HepG2 (cell line): ENCODE data around the gene JMJD1C. TPM values are rescaled to one million over a fixed set of nuclear protein-coding genes. Genes with fewer than 3 reads are reported as not detected.

Experiments used
- ATAC-seq: fragments of 200-7000 bp; cut with Tn5 transposase; 3 replicates; pipeline ENCODE4 v1.9.1; 2020; ENCODE audit warnings: mild to moderate bottlenecking, moderate library complexity
- BruUV-seq: library from RNA; stranded (reverse); fragments of 400-500 nt; replicated peaks from 2 replicates; lab custom pipeline; 2021; lab: Mats Ljungman, UMichigan
- CTCF ChIA-PET: fragments of 300-600 bp; formaldehyde crosslinking; extraction: SDS; loops from one replicate; lab custom pipeline; 2021; ENCODE audit warnings: low total read pairs, inconsistent platforms, low intra/inter-chr PET ratio; lab: Yijun Ruan, JAX
- POLR2A ChIA-PET: fragments of 350-600 bp; sonication (Branson Sonifier 250); formaldehyde crosslinking; loops from one replicate; lab custom pipeline; 2020; ENCODE audit warnings: antibody characterized with exemption, inconsistent platforms; lab: Yijun Ruan, JAX
- DNase-seq: peaks from one replicate; pipeline ENCODE4 v3.0.0-alpha.2; 2015; ENCODE audit warnings: low spot score
- FAIRE-seq: peaks from 3 replicates; lab custom pipeline; 2011; peaks lifted over from hg19 to GRCh38; lab: Jason Lieb, UNC
- H2AFZ ChIP-seq: one replicate; pipeline ENCODE4 v1.6.1; 2011; ENCODE audit warnings: low read length, inconsistent platforms
- H3K27ac ChIP-seq: fragments of 300-600 bp; 3 replicates; pipeline ENCODE4 v1.8.0; 2011; ENCODE audit warnings: mixed run types, mild to moderate bottlenecking, mixed read lengths, low read length, inconsistent platforms; ENCODE audit not compliant: insufficient read depth; ENCODE audit errors: extremely low read length
- H3K27me3 ChIP-seq, 2 experiments: fragments of 200-600 bp in 1 of 2; 2 replicates in 1 of 2; 3 replicates in 1 of 2; pipeline versions ENCODE4 v1.6.0 to v1.8.0; 2011; ENCODE audit warnings: low read length in 2 of 2, mild to moderate bottlenecking in 2 of 2, moderate library complexity in 2 of 2, inconsistent platforms in 1 of 2; ENCODE audit not compliant: insufficient read depth in 2 of 2, control insufficient read depth in 1 of 2
- H3K36me3 ChIP-seq, 2 experiments: fragments of 200-600 bp in 1 of 2; replicated peaks in 1 of 2; 2 replicates in 1 of 2; 3 replicates in 1 of 2; pipeline versions ENCODE4 v1.5.1 to v1.8.0; 2011; ENCODE audit warnings: low read length in 2 of 2, inconsistent platforms in 1 of 2; ENCODE audit not compliant: insufficient read depth in 2 of 2, control insufficient read depth in 1 of 2
- H3K4me1 ChIP-seq: 2 replicates; pipeline ENCODE4 v1.5.1; 2012; ENCODE audit warnings: low read length, inconsistent platforms; ENCODE audit not compliant: insufficient read depth
- H3K4me2 ChIP-seq: 2 replicates; pipeline ENCODE4 v1.6.0; 2011; ENCODE audit warnings: low read depth, low read length, inconsistent platforms
- H3K4me3 ChIP-seq, 3 experiments: fragments of 200-600 bp in 1 of 3; sonication (generic), shearing (Covaris generic) in 1 of 3; replicated peaks in 1 of 3; 2 replicates each; pipeline ENCODE4 v1.5.1; 2011 to 2016; ENCODE audit warnings: low read length in 3 of 3, inconsistent platforms in 2 of 3, low read depth in 2 of 3, mild to moderate bottlenecking in 2 of 3, control low read depth in 1 of 3, mixed read lengths in 1 of 3; ENCODE audit not compliant: insufficient read depth in 1 of 3
- H3K79me2 ChIP-seq: one replicate; pipeline ENCODE4 v1.6.1; 2011; ENCODE audit warnings: low read length, inconsistent platforms; ENCODE audit not compliant: insufficient read depth
- H3K9ac ChIP-seq: 2 replicates; pipeline ENCODE4 v1.6.0; 2011; ENCODE audit warnings: mild to moderate bottlenecking, low read depth, low read length, inconsistent platforms; ENCODE audit not compliant: insufficient read depth
- H3K9me3 ChIP-seq: 2 replicates; pipeline ENCODE4 v1.5.1; 2012; ENCODE audit warnings: mild to moderate bottlenecking, low read length
- H4K20me1 ChIP-seq: 2 replicates; pipeline ENCODE4 v1.6.0; 2011; ENCODE audit warnings: inconsistent platforms, mild to moderate bottlenecking, low read length, moderate library complexity; ENCODE audit not compliant: insufficient read depth
- GLI4 ChIP-seq: sonication (generic); formaldehyde crosslinking; IDR thresholded peaks from 2 replicates; pipeline ENCODE4 v1.5.1; 2020; ENCODE audit warnings: missing genetic modification reagents, mild to moderate bottlenecking, moderate library complexity, borderline replicate concordance
- RBM22 ChIP-seq: fragments of 200-400 bp; formaldehyde crosslinking; optimal IDR thresholded peaks from 2 replicates; pipeline ENCODE3; 2017; ENCODE audit warnings: mild to moderate bottlenecking, low read length, moderate library complexity
- WGBS: methylation state at CpG from one replicate; pipeline ENCODE4 v1.1.6; 2017; ENCODE audit warnings: low lambda C conversion rate; 5-methylcytosine and 5-hydroxymethylcytosine counted together
- in situ Hi-C: cut with HindIII; loops from 2 replicates; pipeline ENCODE4 v1.10.0; 2017; ENCODE audit warnings: low pct_unique_long_range_greater_than_20kb; ENCODE audit not compliant: extremely low pct_ligation_motif_present
- intact Hi-C: fragments of 100-400 bp; cut with micrococcal nuclease; formaldehyde crosslinking; loops from one replicate; pipeline ENCODE4 v1.10.0; 2022; ENCODE audit not compliant: unreplicated experiment
- polyA plus RNA-seq, 8 experiments: library from polyadenylated mRNA; depleted of rRNA in 3 of 8; stranded (reverse) in 7 of 8; unstranded in 1 of 8; fragments of >200 nt; fragmentation: Illumina TruSeq in 4 of 8; extraction: Trizol in 4 of 8; gene quantifications; 2 replicates each; pipeline versions ENCODE4 v1.2.1 to v1.2.3, GENCODE V29; 2011 to 2016; ENCODE audit warnings: low read depth in 4 of 8, missing spikeins in 1 of 8, mixed read lengths in 1 of 8; ENCODE audit not compliant: insufficient read depth in 1 of 8
- total RNA-seq, 5 experiments: library from RNA; depleted of rRNA; stranded (reverse); fragments of >200 nt; fragmentation: Illumina TruSeq; extraction: Trizol; gene quantifications; 2 replicates each; pipeline ENCODE4 v1.2.3, GENCODE V29; 2016; ENCODE audit warnings: low read depth in 1 of 5
- TF ChIP-seq, protein P1 (sequence below): sonication (generic); formaldehyde crosslinking; IDR thresholded peaks from 2 replicates; pipeline ENCODE4 v1.5.0; 2020; ENCODE audit warnings: missing genetic modification reagents

JMJD1C gene
- total and polyA plus RNA-seq, 2 of the 13 experiments (the other 11 are each of a cell fraction or from before 2014, with no cell fraction given), result 42.3 to 42.7 TPM

DNA sequence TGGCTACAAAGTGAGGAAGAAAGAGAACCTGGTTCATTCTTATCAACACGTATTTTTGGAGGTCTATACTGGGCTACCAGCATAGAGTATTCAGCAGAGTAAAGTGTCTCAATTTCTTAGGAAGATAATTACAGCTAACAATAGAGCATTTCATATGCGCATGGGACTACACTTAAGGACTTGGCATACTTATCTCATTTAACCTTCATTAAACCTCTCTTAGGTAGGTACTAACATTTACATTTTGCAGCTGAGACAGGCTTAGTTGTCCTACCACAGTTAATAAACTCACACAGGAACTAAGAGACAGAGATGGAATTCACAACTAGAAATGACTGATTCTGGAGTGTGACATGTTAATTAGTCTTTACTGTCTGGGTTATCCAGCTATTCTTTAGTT is 266.1 kb downstream of the JMJD1C start:
- Histone ChIP-seq H3K79me2 (no peaks in the 10 kb centered on the region), H3K9me3 (no peaks in the 10 kb centered on the region), H3K4me1 (no peaks in the 10 kb centered on the region), H3K4me3 (no peak overlapping the region), H3K27ac (no peak overlapping the region), H3K36me3 (peaks cover 5 to 52% of the 10 kb centered on the region in 2 experiments), H2AFZ (no peak overlapping the region), H3K4me2 (no peak overlapping the region), H3K27me3 (no peaks in the 10 kb centered on the region), H4K20me1 (0 out of 2 replicates have a peak, but pooled peaks cover 2% of the 10 kb centered on the region), H3K9ac (no peak overlapping the region)
- ChIA-PET CTCF (no interaction called here), POLR2A (no interaction called here)
- FAIRE-seq (no peak), ATAC-seq (no peak), DNase-seq (no peak)
- TF ChIP-seq RBM22 (peak; percentile 38), GLI4 (CRISPR knock-in tag) (no peak)
- intact Hi-C loops (no loop called here), in situ Hi-C loops (no loop called here)
- BruUV-seq, result no TSS peak
- 93% methylated on average over 2 of the region's 2 CpGs for WGBS

DNA sequence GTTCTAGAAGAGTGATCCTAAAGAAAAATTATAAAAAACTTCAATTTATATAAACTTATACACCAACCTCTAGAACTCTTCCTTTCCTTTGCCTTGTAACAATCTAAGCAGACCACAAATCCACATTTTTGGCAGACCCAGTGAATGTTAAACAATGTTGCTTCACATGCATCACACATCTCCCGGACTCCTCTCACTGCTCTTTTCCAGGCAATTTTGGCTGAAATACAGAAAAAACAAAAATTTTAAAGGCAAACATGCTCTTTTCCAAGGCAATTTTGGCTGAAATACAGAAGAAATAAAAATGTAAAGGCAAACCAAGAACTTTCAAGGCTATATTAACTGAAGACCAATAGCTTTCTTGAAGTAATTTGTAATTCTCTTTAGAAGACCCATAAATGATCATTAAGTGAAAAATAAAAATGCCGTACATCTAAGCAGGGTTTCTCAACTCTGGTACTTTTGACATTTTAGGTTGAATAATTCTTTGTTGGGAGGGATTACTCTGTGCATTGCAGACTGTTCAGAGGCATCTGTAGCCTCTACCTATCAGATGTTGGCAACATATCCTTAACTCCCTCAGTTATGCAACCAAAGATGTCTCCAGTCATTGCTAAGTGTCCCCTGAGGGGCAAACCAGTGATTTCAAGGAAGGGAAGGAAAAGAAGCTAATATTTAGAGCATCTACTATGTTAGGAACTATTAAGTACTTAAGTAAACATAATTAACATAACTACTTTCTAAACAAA is 268.3 kb downstream of the JMJD1C start:
- Histone ChIP-seq H3K4me2 (no peak overlapping the region), H3K4me1 (no peaks in the 10 kb centered on the region), H2AFZ (no peak overlapping the region), H3K9ac (no peak overlapping the region), H3K79me2 (no peaks in the 10 kb centered on the region), H4K20me1 (no peaks in the 10 kb centered on the region; the same call in 1 of the 2 replicates), H3K9me3 (no peaks in the 10 kb centered on the region), H3K27me3 (no peaks in the 10 kb centered on the region), H3K4me3 (no peak overlapping the region), H3K36me3 (peaks cover 6 to 60% of the 10 kb centered on the region in 2 experiments; a peak in 4 of 5 replicates), H3K27ac (no peak overlapping the region)
- intact Hi-C loops, result no loop called here
- in situ Hi-C loops, result no loop called here
- ChIA-PET CTCF (no interaction called here), POLR2A (no interaction called here)
- FAIRE-seq, result no peak
- no TSS peak for BruUV-seq
- 98% methylated on average over 2 of the region's 2 CpGs for WGBS
- DNase-seq, result no peak
- TF ChIP-seq, protein P1, sequence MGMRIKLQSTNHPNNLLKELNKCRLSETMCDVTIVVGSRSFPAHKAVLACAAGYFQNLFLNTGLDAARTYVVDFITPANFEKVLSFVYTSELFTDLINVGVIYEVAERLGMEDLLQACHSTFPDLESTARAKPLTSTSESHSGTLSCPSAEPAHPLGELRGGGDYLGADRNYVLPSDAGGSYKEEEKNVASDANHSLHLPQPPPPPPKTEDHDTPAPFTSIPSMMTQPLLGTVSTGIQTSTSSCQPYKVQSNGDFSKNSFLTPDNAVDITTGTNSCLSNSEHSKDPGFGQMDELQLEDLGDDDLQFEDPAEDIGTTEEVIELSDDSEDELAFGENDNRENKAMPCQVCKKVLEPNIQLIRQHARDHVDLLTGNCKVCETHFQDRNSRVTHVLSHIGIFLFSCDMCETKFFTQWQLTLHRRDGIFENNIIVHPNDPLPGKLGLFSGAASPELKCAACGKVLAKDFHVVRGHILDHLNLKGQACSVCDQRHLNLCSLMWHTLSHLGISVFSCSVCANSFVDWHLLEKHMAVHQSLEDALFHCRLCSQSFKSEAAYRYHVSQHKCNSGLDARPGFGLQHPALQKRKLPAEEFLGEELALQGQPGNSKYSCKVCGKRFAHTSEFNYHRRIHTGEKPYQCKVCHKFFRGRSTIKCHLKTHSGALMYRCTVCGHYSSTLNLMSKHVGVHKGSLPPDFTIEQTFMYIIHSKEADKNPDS (CRISPR knock-in tag), result no peak
- TF ChIP-seq RBM22, result peak; percentile 56
- no peak for ATAC-seq
